ENCODE measurements around the gene GLYATL3.
"Not testable (repeated sequence)": the region's sequence is repeated elsewhere in the genome, so short reads cannot be mapped to it uniquely, and the experiment has no call there.

Gene GLYATL3

DNA sequence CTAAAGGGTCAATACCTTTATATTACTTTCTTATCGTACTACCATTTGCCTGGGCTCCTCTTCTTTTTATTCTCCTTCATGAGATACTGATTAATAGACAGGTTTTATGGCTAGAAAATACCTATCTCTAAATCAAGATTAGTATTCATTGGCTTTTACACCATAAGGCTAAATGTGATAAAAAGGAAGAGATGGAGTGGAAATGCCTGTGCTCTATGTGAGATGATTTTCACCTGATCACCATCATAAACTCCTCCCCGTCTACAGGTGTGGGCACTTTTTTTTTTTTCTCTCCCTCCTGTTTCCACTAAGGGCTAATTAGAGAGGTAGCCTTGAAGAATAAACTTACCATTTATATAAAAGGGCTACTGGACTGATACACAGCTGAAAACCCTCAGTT is at the start of gene GLYATL3:
TSS of gene GLYATL3 (plus strand) at position 301 of the 400 bp plus-strand sequence. CDS start 12,068 bp downstream, outside the sequence.
- DNase-seq: no peak

DNA sequence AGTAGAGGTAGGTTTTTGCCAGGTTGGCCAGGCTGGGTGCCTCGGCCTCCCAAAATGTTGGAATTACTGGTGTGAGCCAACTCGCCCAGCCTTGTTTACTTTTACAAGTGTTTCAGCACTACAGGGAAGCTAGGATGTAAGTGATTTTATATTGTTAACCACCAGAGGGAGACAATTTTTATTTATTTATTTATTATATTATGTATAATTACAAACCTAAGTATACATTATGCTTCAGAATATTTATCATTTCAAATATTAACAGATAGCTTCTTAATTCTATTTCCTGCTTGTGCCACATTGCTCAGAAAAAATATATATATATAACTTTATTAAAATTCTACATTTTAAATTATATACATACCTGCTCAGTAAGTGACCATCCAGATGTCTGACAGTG is 46.5 kb upstream of the GLYATL3 start:
- no peak for DNase-seq

GRCh38 chr6:49454787-49455709 is 44.7 kb upstream of the GLYATL3 start:
- DNase-seq: no peak

DNA sequence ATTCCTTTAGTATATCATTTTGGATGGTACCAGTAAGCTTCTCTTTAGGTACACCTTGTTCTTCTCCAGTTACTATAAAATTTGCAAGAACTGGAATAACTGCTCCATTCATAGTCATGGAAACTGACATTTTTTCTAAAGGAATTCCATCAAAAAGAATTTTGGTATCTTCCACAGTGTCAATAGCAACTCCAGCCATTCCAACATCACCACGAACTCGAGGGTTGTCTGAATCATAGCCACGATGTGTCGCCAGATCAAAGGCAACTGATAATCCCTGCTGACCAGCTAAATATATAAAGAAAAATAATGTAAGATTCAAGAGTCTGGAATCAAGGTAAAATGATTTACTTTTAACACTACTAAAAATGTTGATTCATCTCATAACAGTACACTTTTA is 42.0 kb upstream of the GLYATL3 start:
- no peak for DNase-seq

GRCh38 chr6:49462071-49462470 is 37.7 kb upstream of the GLYATL3 start:
- DNase-seq: no peak

- no peak for DNase-seq
Observed at GRCh38 chr6:49462599-49462926, 37.2 kb upstream of the GLYATL3 start.

DNA sequence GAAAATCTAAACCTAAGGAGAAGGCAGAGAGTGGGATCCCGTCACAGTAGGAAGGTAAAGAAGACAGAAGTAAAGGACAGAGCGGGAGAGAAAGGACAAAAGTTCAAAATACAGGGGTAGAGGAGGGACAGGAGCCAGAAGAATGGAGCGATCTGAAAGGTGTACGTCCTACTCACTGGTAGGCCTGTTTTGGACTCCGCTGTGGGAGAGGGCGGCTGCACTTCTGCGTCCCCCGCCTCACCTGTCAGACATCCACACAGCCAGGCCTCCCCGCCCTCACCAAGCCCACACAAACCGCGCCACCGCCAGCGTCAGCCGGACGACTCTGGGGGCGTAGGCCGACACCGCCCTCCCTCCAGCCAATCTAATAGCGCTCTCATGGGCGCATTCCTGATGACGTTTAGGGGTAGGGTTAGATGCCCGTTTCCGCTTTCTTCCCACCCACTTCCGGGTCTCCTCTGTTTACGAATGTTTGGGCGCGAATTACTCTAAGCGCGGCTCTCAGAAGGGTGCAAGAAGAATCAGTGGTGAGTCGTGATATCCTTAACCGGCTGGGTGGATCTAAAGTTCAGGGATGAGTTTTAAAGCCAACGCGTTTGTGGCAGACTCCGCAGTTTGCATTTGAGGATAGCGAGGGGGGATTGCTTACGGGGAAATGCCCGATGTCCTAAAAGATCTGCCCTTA is 36.7 kb upstream of the GLYATL3 start, which contains the start of the genes CENPQ and MMUT:
TSS of gene CENPQ (plus strand) at position 444 of the 685 bp plus-strand sequence. CDS start 6,807 bp downstream, outside the sequence.
TSS of gene MMUT (minus strand) at position 327 of the 685 bp plus-strand sequence. CDS start 3,787 bp downstream, outside the sequence.
- DNase-seq: peak; percentile 90

DNA sequence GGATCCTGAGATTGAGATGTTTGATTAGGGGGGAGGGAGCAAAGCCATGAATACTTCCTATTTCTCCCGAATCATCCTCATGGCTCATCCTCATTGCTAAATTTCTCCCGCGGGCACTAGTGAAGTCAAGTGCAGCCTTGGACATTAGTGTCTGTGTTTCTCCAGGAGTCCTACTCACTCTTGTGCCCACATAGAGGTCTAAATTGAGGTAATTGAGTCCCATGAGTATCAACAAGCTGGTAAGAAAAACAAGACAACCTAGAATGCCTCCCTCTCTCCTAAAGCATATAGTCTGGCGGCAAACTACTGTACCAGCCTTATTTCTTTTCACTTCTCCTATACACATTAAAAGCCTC is 36.1 kb upstream of the GLYATL3 start:
- no peak for DNase-seq

DNA sequence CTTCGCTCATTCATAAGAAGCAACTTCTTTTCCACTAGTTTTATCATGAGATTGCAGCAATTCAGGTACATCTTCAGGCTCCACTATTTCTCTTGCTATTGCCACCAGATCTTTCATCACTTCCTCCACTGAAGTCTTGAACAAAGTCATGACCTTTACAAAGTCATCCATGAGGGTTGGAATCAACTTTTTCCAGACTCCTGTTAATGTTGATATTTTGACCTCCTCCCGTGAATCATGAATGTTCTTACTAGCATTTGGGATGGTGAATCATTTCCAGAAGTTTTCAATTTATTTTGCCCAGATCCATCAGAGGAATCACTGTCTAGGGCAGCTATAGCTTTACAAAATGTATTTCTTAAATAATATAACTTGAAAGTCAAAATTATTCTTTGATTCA is 35.0 kb upstream of the GLYATL3 start:
- DNase-seq: no peak

DNA sequence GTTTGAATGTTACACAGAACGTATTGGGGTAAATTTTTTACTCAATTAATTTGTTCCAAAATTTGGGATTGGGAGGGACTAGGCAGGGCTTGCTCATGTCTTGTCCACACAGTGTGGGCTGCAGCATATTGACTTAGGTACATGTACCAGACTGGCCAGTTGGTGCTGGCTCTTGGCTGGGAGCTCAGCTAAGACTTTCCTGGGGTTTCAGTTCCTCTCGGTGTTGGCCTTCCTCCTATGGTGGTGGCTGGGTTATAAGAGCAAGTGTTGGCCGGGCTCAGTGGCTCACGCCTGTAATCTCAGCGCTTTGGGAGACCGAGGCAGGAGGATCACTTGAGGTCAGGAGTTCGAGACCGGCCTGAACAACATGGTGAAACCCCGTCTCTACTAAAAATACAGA is 31.7 kb upstream of the GLYATL3 start:
- no peak for DNase-seq

- not testable (repeated sequence) for DNase-seq
Observed at GRCh38 chr6:49476564-49476963, 23.2 kb upstream of the GLYATL3 start.

DNA sequence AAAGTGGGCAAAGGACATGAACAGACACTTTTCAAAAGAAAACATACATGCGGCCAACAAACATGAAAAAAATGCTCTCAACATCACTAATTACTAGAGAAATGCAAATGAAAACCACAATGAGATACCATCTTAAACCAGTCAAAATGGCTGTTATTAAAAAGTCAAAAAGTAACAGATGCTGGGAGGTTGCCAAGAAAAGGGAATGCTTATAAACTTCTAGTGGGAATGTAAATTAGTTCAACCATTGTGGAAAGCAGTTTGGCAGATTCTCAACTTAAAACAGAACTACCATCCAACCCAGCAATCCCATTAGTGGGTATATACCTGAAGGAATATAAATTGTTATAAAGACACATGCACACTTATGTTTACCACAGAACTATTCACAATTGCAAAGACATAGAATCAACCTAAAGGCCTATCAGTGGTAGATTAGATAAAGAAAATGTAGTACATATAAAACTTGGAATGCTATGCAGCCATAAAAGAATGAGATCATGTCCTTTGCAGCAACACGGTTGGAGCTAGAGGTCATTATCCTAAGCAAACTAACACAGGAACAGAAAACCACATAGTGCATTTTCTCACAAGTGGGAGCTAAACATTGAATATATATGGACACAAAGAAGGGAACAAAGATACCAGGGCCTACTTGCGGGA is 20.3 kb upstream of the GLYATL3 start:
- DNase-seq: no peak

DNA sequence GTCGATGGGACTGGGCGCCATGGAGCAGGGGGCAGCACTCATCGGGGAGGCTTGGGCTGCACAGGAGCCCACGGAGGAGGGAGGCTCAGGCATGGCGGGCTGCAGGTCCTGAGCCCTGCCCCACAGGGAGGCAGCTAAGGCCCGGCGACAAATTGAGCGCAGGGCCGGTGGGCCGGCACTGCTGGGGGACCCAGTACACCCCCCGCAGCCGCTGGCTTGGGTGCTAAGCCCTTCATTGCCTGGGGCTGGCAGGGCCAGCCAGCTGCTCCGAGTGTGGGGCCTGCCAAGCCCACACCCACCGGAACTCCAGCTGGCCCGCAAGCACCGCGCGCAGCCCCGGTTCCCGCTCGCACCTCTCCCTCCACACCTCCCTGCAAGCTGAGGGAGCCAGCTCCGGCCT is 17.9 kb upstream of the GLYATL3 start:
- DNase-seq: not testable (repeated sequence)

DNA sequence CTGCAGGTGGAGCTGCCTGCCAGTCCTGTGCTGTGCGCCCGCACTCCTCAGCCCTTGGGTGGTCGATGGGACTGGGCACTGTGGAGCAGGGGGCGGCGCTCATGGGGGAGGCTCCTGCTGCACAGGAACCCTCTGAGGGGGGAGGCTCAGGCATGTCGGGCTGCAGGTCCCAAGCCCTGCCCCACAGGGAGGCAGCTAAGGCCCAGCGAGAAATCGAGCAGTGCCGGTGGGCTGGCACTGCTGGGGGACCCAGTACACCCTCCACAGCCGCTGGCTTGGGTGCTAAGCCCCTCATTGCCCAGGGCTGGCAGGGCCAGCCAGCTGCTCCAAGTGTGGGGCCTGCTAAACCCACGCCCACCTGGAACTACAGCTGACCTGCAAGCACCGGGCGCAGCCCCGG is 16.3 kb upstream of the GLYATL3 start:
- not testable (repeated sequence) for DNase-seq

DNA sequence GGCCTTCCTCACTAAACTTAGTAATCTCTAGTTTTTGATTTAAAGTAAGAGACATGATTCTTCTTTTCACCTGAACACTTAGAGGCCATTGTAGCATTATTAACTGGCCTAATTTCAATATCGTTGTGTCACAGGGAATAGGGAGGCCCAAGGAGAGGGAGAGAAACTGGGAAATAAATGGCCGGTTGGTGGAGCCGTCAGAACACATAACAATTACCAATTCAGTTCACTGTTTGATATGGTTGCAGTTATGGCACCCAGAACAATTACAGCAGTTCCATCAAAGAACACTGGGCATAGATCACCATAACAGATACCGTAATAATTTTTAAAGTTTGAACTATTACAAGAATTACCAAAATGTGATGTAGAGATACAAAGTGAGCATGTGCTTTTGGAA is 9.1 kb upstream of the GLYATL3 start:
- no peak for DNase-seq

- no peak for DNase-seq
Observed at GRCh38 chr6:49497304-49497703, 2.4 kb upstream of the GLYATL3 start.

- no peak for DNase-seq
Observed at GRCh38 chr6:49499126-49499525, 597 bp upstream of the GLYATL3 start.

DNA sequence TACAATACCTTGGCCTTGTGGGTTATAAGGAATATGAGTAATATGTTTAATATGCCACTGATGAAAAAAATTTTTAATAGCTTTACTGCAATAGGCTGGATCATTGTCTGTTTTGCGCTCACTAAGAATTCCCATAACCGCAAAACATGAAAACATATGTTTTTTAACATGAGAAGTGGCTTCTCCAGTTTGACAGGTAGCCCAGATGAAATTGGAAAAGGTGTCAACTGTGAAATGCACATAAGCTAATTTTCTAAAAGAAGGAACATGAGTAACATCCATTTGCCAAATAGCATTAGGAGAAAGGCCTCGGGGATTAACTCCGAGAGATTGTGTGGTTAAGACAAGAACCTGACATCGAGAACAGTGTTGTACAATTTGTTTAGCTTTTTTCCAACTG is 4.9 kb downstream of the GLYATL3 start:
- no peak for DNase-seq

DNA sequence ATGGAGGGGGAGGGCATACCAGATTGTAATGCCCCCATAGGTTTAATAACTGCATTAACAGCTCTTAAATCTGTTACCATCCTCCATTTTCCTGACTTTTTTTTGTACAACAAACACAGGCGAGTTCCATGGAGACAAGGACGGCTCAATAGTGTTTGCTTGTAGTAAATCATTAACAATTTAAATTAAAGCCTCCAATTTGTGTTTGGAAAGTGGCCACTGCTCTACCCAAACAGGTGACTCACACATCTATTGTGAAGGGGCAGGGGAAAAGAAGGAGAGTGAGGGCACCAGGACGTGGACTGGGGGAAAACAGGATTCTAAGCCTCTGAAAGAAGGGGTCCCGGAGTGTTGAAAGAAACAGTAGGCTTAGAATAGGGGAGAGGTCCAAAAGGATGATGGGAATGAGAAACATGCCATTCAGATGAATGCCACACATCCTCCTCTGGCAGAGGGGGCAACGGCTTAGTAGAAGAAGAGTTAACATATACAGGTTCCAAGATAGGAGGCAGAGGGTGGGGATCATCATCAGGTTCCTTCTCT is 6.9 kb downstream of the GLYATL3 start:
- DNase-seq: no peak

DNA sequence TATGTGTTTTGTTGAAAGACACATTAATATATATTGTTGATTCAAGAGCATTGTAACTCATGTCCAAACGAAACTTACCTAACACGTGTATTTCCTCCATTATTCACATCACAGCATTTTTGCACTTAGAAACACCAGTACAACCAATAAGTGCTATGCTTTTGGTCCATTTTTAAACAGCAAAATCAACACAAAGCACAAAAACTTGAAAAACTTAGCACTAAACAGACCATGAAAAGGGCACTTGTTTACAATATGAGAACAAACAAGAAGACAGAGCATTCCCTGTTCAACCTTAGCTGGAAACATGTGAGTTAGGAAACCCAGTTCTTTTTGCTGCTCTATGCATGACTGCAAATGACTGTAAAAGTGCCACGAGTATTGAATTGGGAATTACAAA is 9.6 kb downstream of the GLYATL3 start:
- no peak for DNase-seq

- DNase-seq: no peak
Observed at GRCh38 chr6:49513153-49513989, 13.6 kb downstream of the GLYATL3 start.
